MM.1S (cell line): ENCODE results near the gene SETD3.

Experiments
- EZH2 ChIP-seq: fragments of 300-600 bp; sonication (generic); optimal IDR thresholded peaks from 2 replicates; pipeline ENCODE3; 2017; ENCODE audit warnings: low read depth, mild to moderate bottlenecking, antibody characterized with exemption, low read length, mixed read lengths
- EZH2phosphoT487 ChIP-seq: fragments of 300-600 bp; sonication (generic); IDR thresholded peaks from 2 replicates; pipeline ENCODE4 v1.6.1; 2018; ENCODE audit warnings: antibody characterized with exemption, low read length
- TF ChIP-seq, protein P1 (sequence below): fragments of 300-600 bp; sonication (generic); IDR thresholded peaks from 2 replicates; pipeline ENCODE4 v1.5.1; 2016; ENCODE audit warnings: antibody characterized with exemption, low read length, mixed read lengths

GRCh38 chr14:99454246-99454645, 26.4 kb downstream of the SETD3 start:
- TF ChIP-seq EZH2, result no peak
- TF ChIP-seq, protein P1, sequence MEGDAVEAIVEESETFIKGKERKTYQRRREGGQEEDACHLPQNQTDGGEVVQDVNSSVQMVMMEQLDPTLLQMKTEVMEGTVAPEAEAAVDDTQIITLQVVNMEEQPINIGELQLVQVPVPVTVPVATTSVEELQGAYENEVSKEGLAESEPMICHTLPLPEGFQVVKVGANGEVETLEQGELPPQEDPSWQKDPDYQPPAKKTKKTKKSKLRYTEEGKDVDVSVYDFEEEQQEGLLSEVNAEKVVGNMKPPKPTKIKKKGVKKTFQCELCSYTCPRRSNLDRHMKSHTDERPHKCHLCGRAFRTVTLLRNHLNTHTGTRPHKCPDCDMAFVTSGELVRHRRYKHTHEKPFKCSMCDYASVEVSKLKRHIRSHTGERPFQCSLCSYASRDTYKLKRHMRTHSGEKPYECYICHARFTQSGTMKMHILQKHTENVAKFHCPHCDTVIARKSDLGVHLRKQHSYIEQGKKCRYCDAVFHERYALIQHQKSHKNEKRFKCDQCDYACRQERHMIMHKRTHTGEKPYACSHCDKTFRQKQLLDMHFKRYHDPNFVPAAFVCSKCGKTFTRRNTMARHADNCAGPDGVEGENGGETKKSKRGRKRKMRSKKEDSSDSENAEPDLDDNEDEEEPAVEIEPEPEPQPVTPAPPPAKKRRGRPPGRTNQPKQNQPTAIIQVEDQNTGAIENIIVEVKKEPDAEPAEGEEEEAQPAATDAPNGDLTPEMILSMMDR, result no peak
- no peak for TF ChIP-seq EZH2phosphoT487
